GM13977 (cell line): Measurements from ENCODE around the gene PAPPA.

Experiments used
- DNase-seq: peaks from one replicate; pipeline ENCODE4 v3.0.0; 2012; ENCODE audit warnings: low spot score
- CTCF ChIP-seq: IDR thresholded peaks from 2 replicates; pipeline ENCODE4 v1.5.1; 2012; ENCODE audit warnings: mild to moderate bottlenecking, control low read depth; ENCODE audit not compliant: insufficient read depth; ENCODE audit errors: extremely low read depth, missing control alignments
- in situ Hi-C: fragments of 300-500 bp; cut with MboI; formaldehyde crosslinking; loops from one replicate; pipeline ENCODE4 v1.12.0; 2022; ENCODE audit warnings: low sequenced_read_pairs, low pct_unique_long_range_greater_than_20kb, mixed read lengths, inconsistent platforms; ENCODE audit not compliant: unreplicated experiment

The PAPPA gene

GRCh38 chr9:116269250-116269649 is 115.7 kb downstream of the PAPPA start:
- no peak for DNase-seq

GRCh38 chr9:116270546-116270945 is 117.0 kb downstream of the PAPPA start:
- TF ChIP-seq CTCF = no peak
- in situ Hi-C loops = no loop called here

More at GRCh38 chr9:116269250-116269649, 115.7 kb downstream of the PAPPA start:
- in situ Hi-C loops = no loop called here
- no peak for TF ChIP-seq CTCF

GRCh38 chr9:116271340-116271739 is 117.7 kb downstream of the PAPPA start:
- in situ Hi-C loops = no loop called here
- no peak for TF ChIP-seq CTCF
- no peak for DNase-seq

More at GRCh38 chr9:116270546-116270945, 117.0 kb downstream of the PAPPA start:
- no peak for DNase-seq

GRCh38 chr9:116271991-116272390 is 118.4 kb downstream of the PAPPA start:
- DNase-seq = no peak
- in situ Hi-C loops = no loop called here
- no peak for TF ChIP-seq CTCF

GRCh38 chr9:116274293-116274692 is 120.7 kb downstream of the PAPPA start:
- no peak for DNase-seq
- in situ Hi-C loops = no loop called here
- no peak for TF ChIP-seq CTCF

- no peak for TF ChIP-seq CTCF
- DNase-seq = no peak
- in situ Hi-C loops = no loop called here
These were observed 122.0 kb downstream of the PAPPA start for GRCh38 chr9:116275418-116276195.
